Left ventricle myocardium inferior (tissue), 1 donor: ENCODE results near the gene TRMT2A. TPM values are rescaled to one million over a fixed set of nuclear protein-coding genes. Genes with fewer than 3 reads are reported as not detected.

Experiments used
- DNase-seq: peaks from one replicate; pipeline ENCODE4 v3.0.0-alpha.2; 2020
- H3K27ac ChIP-seq: fragments of 200-600 bp; replicated peaks from 2 replicates; pipeline ENCODE4 v1.8.0; 2021
- H3K27me3 ChIP-seq: fragments of 200-600 bp; 2 replicates; pipeline ENCODE4 v1.8.0; 2021; ENCODE audit warnings: low read depth
- H3K36me3 ChIP-seq: fragments of 200-600 bp; 2 replicates; pipeline ENCODE4 v1.8.0; 2021
- H3K4me1 ChIP-seq: fragments of 200-600 bp; 2 replicates; pipeline ENCODE4 v1.8.0; 2021
- H3K4me3 ChIP-seq: fragments of 200-600 bp; 2 replicates; pipeline ENCODE4 v1.8.0; 2021; ENCODE audit warnings: mild to moderate bottlenecking, moderate library complexity
- H3K9me3 ChIP-seq: fragments of 200-600 bp; replicated peaks from 2 replicates; pipeline ENCODE4 v1.8.0; 2021
- intact Hi-C: fragments of 100-400 bp; cut with micrococcal nuclease; formaldehyde crosslinking; loops from one replicate; pipeline ENCODE4 v1.11.0; 2022
- total RNA-seq: library from RNA; stranded (reverse); fragmentation: NEBNext Ultra II Directional; extraction: Animal tissue kit (Norgen Biotek cat#: 25700); gene quantifications from one replicate; pipeline ENCODE4 v1.2.1, GENCODE V29; 2021
- TF ChIP-seq, protein P1 (sequence below): fragments of 200-600 bp; IDR thresholded peaks from 2 replicates; pipeline ENCODE4 v1.8.0; 2021; ENCODE audit warnings: antibody characterized with exemption, mild to moderate bottlenecking, borderline replicate concordance
- donor health status: DM: no; HTN: yes; CAD: no; lungs with severe emphysema.

The TRMT2A gene
- total RNA-seq, 1 donor from 2014 or later: 27.8 TPM

DNA sequence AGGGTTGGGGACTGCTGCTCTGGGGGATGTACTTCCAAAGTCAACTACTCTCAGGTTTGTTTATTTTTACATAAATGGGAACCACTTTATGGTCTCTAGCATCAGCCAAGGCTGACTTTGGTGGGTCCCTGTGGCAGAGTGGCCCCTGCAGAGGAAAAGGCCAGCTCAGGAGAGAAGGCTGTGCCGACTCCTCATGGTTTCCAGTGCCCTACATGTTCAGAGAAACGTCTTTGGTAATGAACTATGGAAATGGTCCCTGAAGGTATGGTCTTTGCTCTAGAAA is 11.5 kb upstream of the TRMT2A start:
- H3K4me1 ChIP-seq: peaks cover 45% of the 10 kb centered on the region
- no peaks in the 10 kb centered on the region for H3K27me3 ChIP-seq
- no peak for DNase-seq
- H3K9me3 ChIP-seq: no peaks in the 10 kb centered on the region
- H3K4me3 ChIP-seq: no peak overlapping the region
- H3K27ac ChIP-seq: no peak overlapping the region
- H3K36me3 ChIP-seq: peaks cover 39% of the 10 kb centered on the region
- intact Hi-C loops: no loop called here
- TF ChIP-seq, protein P1, sequence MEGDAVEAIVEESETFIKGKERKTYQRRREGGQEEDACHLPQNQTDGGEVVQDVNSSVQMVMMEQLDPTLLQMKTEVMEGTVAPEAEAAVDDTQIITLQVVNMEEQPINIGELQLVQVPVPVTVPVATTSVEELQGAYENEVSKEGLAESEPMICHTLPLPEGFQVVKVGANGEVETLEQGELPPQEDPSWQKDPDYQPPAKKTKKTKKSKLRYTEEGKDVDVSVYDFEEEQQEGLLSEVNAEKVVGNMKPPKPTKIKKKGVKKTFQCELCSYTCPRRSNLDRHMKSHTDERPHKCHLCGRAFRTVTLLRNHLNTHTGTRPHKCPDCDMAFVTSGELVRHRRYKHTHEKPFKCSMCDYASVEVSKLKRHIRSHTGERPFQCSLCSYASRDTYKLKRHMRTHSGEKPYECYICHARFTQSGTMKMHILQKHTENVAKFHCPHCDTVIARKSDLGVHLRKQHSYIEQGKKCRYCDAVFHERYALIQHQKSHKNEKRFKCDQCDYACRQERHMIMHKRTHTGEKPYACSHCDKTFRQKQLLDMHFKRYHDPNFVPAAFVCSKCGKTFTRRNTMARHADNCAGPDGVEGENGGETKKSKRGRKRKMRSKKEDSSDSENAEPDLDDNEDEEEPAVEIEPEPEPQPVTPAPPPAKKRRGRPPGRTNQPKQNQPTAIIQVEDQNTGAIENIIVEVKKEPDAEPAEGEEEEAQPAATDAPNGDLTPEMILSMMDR: no peak

DNA sequence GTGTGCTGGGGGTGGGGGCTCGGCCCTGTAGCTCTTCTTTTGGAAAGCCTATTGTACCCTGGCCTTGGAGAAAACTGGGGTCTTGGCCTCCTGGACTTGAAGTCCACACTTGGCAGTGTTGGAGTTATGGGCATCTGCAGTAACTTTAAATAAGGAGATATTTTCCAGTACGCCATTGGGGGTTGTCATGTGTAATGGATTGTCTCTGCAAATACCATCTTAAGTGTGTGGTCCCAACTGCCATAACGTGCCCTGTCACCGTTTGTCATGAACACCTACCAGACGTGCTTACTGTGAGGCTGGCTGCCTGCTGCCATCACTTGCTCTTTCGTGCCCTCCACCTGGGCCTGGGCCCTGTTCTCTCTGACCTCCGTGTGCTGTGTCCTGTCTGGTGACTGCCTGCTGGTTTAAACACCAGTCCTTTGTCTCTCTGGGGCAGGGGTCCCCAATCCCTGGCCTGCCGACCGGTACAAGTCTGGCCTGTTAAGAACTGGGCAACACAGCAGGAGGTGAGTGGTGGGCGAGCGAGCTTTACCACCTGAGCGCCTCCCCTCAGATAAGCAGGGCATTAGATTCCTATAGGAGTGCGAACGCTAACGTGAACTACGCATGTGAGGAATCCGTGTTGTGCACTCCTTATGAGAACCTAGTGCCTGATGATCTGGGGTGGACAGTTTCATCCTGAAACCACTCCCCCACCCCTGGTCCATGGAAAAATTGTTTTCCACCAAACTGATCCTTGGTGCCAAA is 11.0 kb upstream of the TRMT2A start:
- TF ChIP-seq, protein P1: no peak
- intact Hi-C loops: no loop called here
- Histone ChIP-seq H3K4me3 (no peak overlapping the region), H3K36me3 (peaks cover 41% of the 10 kb centered on the region), H3K27ac (peak overlapping the region; percentile 12), H3K27me3 (no peaks in the 10 kb centered on the region), H3K4me1 (peaks cover 40% of the 10 kb centered on the region), H3K9me3 (no peaks in the 10 kb centered on the region)
- no peak for DNase-seq

DNA sequence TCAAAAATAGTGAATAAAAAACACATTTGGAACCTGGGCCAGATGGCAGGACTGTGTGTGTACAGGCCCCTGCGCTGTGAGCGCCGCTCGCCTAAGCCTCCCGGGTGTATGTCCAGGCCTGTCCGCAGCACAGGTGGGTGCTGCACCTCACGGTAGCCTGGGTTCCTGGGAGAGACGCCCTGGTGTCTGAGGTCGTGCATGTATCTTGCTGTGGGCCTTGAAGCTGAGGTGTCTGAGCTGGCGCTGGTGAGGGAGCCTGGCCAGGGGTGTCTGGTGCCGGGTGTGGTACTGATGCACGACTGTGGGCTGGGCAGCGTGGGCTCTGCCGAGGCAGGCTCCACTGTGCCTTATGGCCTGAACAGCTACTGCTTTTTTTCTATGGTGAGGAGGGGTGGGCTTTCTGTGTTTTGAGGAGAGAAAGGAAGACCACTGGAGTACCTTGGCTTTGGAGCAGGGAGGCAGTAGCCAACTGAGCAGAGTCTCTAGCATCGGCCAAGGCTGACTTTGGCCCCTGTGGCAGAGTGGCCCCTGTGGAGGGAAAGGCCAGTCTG is 10.4 kb upstream of the TRMT2A start:
- intact Hi-C loops: no loop called here
- Histone ChIP-seq H3K4me1 (peaks cover 33% of the 10 kb centered on the region), H3K27ac (no peak overlapping the region), H3K4me3 (no peak overlapping the region), H3K36me3 (peaks cover 42% of the 10 kb centered on the region), H3K27me3 (no peaks in the 10 kb centered on the region), H3K9me3 (no peaks in the 10 kb centered on the region)
- TF ChIP-seq, protein P1: no peak
- DNase-seq: no peak

DNA sequence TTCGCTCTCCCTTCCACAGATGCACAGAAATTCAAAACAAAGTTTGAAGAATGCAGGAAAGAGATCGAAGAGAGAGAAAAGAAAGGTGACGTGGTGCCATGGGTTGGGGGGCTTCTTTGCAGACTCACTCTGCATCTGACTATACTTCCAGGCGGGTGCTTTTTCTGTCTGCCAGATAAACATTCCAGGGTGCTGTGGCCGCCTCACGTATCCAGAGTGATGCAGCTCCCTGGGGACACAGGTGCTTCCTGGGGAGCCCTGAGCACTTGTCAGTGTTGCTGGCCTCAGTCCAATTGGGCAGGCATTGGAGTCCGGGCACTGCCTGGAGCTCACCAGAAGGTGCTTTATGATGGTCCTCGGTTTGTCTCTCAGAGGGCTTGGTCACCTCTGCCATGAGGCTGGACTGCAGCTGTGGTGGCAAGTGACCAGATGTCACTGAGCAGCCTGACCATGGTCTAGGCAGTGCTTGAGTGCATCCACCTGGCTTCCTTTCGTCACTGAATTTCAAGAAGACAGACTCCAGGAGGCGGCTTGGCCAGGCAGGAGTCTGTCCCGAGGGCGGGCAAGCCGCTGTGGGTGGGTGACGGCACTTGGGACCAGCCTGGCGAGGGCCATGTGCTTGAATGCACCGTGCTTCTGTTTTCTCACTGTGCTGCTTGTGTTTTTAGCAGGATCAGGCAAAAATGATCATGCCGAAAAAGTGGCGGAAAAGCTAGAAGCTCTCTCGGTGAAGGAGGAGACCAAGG is 9.4 kb upstream of the TRMT2A start:
- Histone ChIP-seq H3K9me3 (no peaks in the 10 kb centered on the region), H3K27me3 (no peaks in the 10 kb centered on the region), H3K27ac (no peak overlapping the region), H3K36me3 (peaks cover 51% of the 10 kb centered on the region), H3K4me1 (peaks cover 30% of the 10 kb centered on the region), H3K4me3 (no peak overlapping the region)
- DNase-seq: no peak
- TF ChIP-seq, protein P1: no peak
- intact Hi-C loops: no loop called here

DNA sequence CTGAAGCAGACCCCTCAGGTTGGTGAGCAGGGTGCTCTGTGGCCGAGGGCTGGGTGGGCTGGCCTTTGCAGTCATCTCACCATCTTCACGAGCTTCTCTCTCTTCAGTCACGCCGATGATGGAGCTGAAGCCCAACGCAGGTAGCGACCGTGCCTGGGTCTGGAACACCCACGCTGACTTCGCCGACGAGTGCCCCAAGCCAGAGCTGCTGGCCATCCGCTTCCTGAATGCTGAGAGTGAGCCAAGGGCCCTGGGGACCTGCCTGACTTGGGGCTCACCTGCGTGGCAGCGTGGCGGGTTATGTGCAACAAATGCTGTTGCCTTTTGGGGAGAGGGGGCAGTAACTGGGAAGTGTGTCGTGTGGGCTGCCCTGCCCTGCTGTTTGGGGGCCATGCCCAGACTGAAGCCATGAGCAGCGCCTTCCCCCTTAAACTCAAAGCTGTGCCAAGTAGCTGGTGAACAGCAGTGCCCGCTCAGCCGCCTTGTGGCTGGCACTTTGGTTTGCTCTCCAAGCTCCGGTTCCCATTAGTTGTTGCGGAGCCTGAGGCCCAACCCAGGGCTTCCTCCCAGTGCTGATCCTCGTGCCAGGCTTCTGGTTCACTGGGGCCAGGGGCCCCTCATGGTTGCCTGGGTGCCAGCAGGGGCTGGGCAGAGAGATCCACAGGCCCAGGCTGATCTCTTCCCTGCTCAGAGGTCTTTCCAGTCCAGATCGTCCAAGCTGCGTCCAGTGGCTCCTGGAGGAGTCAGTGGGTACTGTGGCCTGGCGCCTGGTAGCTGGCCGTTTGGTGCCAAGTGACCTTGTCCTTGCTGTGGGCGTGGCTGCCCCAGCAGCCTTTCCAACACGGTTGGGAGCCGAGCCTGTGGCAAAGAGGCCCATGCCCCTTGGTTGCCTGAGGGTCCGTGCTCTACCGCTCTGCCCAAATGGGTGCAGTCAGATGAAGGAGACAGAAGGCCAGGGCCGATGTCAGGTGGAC is 8.5 kb upstream of the TRMT2A start:
- TF ChIP-seq, protein P1: no peak
- no peaks in the 10 kb centered on the region for H3K27me3 ChIP-seq
- DNase-seq: no peak
- H3K4me1 ChIP-seq: peaks cover 22% of the 10 kb centered on the region
- peaks cover 61% of the 10 kb centered on the region for H3K36me3 ChIP-seq
- no peak overlapping the region for H3K27ac ChIP-seq
- H3K9me3 ChIP-seq: no peaks in the 10 kb centered on the region
- intact Hi-C loops: no loop called here
- H3K4me3 ChIP-seq: no peak overlapping the region
